Choroid plexus epithelial cell (primary cell): ENCODE results near the gene SKA1.

ENCODE experiments used
- DNase-seq: peaks from one replicate; pipeline ENCODE4 v3.0.0-alpha.2; 2010; ENCODE audit warnings: low read depth
- H3K4me3 ChIP-seq: 2 replicates; pipeline ENCODE4 v1.5.1; 2011; ENCODE audit warnings: low read depth, mild to moderate bottlenecking, control low read depth, low read length, moderate library complexity
- CTCF ChIP-seq: conservative IDR thresholded peaks from 2 replicates; pipeline ENCODE4 v1.5.1; 2011; ENCODE audit warnings: low read depth, mild to moderate bottlenecking, control low read depth, inconsistent platforms, low read length, moderate library complexity

Gene SKA1

DNA sequence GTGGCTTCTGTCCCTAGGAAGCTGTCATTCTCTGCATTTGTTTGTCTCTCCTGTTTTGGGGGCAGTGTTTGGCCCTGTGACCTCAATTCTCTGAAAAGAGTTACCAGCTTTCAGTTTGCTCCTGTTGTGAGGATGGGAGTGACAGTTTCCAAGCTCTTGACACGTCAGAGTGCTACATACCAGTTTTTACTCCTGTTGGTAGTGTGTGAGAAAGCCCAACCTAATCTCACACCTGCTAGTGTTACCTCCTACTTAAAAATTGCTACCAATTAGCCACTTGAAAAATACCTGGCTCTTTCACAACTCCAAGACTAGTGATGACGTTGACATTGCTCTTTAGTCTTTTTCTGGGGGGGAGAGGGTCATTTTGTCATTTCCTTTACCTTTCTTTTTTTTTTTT, 14.1 kb downstream of the SKA1 start:
- no peak for TF ChIP-seq CTCF
- H3K4me3 ChIP-seq: no peak overlapping the region
- no peak for DNase-seq

GRCh38 chr18:50393802-50394201, 19.0 kb downstream of the SKA1 start:
- no peak overlapping the region for H3K4me3 ChIP-seq
- no peak for DNase-seq
- no peak for TF ChIP-seq CTCF

- no peak for DNase-seq
- TF ChIP-seq CTCF: no peak
- H3K4me3 ChIP-seq: no peak overlapping the region
Measured at GRCh38 chr18:50395093-50395492, 20.2 kb downstream of the SKA1 start.

- TF ChIP-seq CTCF: no peak
- DNase-seq: no peak
Measured at GRCh38 chr18:50396005-50396660, 21.3 kb downstream of the SKA1 start.

GRCh38 chr18:50397023-50397422, 22.2 kb downstream of the SKA1 start:
- no peak for TF ChIP-seq CTCF
- H3K4me3 ChIP-seq: no peak overlapping the region
- no peak for DNase-seq

More at GRCh38 chr18:50396005-50396660, 21.3 kb downstream of the SKA1 start:
- H3K4me3 ChIP-seq: no peak overlapping the region

DNA sequence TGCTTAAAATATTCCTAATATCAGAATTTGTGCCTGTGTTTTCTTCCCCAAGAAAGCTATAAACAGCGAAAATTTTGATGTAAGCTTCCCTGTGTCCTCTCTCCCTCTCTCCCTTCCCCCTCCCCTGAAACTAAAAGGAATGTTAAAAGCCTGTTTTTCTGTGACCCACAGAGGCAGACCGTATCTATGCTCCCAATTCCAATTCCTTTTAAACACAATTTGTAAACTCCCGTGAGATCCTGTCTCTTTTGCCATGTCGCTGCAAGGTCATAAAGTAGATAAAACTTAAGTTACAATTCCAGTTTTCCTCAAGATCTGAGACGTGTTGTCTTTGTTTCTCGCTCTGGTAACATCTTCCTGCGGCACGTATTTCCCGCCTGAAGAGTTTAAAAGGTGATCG, 23.3 kb downstream of the SKA1 start:
- no peak for TF ChIP-seq CTCF
- no peak for DNase-seq
- H3K4me3 ChIP-seq: no peak overlapping the region

- no peak overlapping the region for H3K4me3 ChIP-seq
- no peak for DNase-seq
- TF ChIP-seq CTCF: no peak
Measured at GRCh38 chr18:50398947-50399346, 24.1 kb downstream of the SKA1 start.
